Measurements from ENCODE around the gene LRRC4C.

LRRC4C gene

GRCh38 chr11:41497974-41498373, 38.5 kb upstream of the LRRC4C start:
- H3K4me2 ChIP-seq (ENCODE audit: low read length) = no peak overlapping the region
- H3K9me3 ChIP-seq (ENCODE audit: insufficient read depth, low read depth, low read length) = no peaks in the 10 kb centered on the region
- no peak overlapping the region for H3K14ac ChIP-seq (ENCODE audit: low read length)
- H2BK5ac ChIP-seq (ENCODE audit: low read depth, low read length, poor library complexity) = no peak overlapping the region
- no peak overlapping the region for H3K27ac ChIP-seq (ENCODE audit: low read depth, low read length)
- no peaks in the 10 kb centered on the region for H3K79me1 ChIP-seq (ENCODE audit: low read length)
- H3K4me1 ChIP-seq (ENCODE audit: control insufficient read depth in 1 of 2, insufficient read depth in 2 of 2, low read length in 2 of 2) = no peaks in the 10 kb centered on the region
- no peak overlapping the region for H3K18ac ChIP-seq (ENCODE audit: low read length)
- WGBS (ENCODE audit: extremely low coverage, insufficient coverage, insufficient read length) = no CpG with 5 or more reads among the region's 2 CpGs
- H4K8ac ChIP-seq (ENCODE audit: low read depth, low read length) = no peak overlapping the region
- H4K91ac ChIP-seq (ENCODE audit: low read depth, low read length) = no peak overlapping the region
- H4K12ac ChIP-seq (ENCODE audit: low read depth, low read length) = no peak overlapping the region
- no peaks in the 10 kb centered on the region for H3K27me3 ChIP-seq (ENCODE audit: insufficient read depth, low read length)
- no peak overlapping the region for H3K4ac ChIP-seq (ENCODE audit: low read depth, low read length)
- no peaks in the 10 kb centered on the region for H3K36me3 ChIP-seq (ENCODE audit: control insufficient read depth in 1 of 2, insufficient read depth in 2 of 2, low read length in 2 of 2)
- no peak overlapping the region for H2AK5ac ChIP-seq (ENCODE audit: low read length)
- no peak overlapping the region for H3K9ac ChIP-seq (ENCODE audit: low read length)
- no peak overlapping the region for H2BK120ac ChIP-seq (ENCODE audit: insufficient read depth, low read length, poor library complexity)
- no peaks in the 10 kb centered on the region for H3K79me2 ChIP-seq (ENCODE audit: control insufficient read depth, insufficient read depth, low read length, poor library complexity)
- H2BK12ac ChIP-seq (ENCODE audit: low read length) = no peak overlapping the region
- no peak overlapping the region for H2AFZ ChIP-seq (ENCODE audit: insufficient read depth, low read length, poor library complexity)
- DNase-seq = no peak
- no peak overlapping the region for H3K23ac ChIP-seq (ENCODE audit: low read length)
- no peak overlapping the region for H3K4me3 ChIP-seq (ENCODE audit: low read depth, low read length)

DNA sequence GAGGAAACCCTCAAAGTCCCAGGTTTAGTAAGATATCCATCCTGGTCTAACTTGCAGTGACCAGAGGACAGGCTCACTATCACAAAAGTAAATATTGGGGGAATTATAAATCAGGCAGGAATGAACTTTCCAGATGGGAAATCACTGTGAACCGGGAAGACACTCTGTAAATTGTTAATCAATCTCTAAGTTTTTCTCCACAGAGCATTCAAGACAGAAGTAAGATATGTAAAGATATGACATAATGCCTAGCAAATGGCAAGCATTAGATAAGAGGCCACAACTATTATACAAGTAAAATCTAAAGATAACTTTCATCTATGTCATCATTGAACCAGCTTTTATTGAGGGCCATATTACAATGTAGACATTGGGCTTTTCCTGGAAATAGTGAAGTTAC, 35.3 kb upstream of the LRRC4C start:
- WGBS (ENCODE audit: extremely low coverage, insufficient coverage, insufficient read length) = no CpG with 5 or more reads among the region's 1 CpG
- no peak overlapping the region for H3K4ac ChIP-seq (ENCODE audit: low read depth, low read length)

DNA sequence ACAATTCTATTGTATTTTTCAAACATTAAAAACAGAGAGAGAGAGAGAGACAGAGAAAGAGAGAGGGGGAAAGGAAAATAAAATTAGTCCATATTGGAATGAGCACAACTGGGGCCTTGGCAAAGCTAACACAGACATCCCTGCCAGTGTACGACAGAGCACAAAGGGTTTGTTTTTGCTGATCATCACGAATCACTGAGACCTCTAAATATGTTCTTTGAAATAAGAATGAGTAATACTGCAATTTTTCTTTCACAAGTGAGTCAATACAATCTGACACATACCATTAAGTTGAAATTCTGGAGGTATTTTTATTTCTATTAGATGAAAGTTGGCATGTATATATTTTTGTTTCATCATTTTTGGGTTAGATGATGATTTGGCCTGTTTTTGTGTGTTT, 27.0 kb upstream of the LRRC4C start:
- Histone ChIP-seq H3K27ac (ENCODE audit: low read depth, low read length) (no peak overlapping the region), H3K4ac (ENCODE audit: low read depth, low read length) (no peak overlapping the region), H3K36me3 (ENCODE audit: control insufficient read depth in 1 of 2, insufficient read depth in 2 of 2, low read length in 2 of 2) (no peaks in the 10 kb centered on the region), H2BK120ac (ENCODE audit: insufficient read depth, low read length, poor library complexity) (no peak overlapping the region), H4K91ac (ENCODE audit: low read depth, low read length) (no peak overlapping the region), H3K27me3 (ENCODE audit: insufficient read depth, low read length) (no peaks in the 10 kb centered on the region), H2AK5ac (ENCODE audit: low read length) (no peak overlapping the region), H2BK5ac (ENCODE audit: low read depth, low read length, poor library complexity) (no peak overlapping the region), H4K12ac (ENCODE audit: low read depth, low read length) (no peak overlapping the region), H3K9me3 (ENCODE audit: insufficient read depth, low read depth, low read length) (no peaks in the 10 kb centered on the region), H3K79me2 (ENCODE audit: control insufficient read depth, insufficient read depth, low read length, poor library complexity) (no peaks in the 10 kb centered on the region), H2AFZ (ENCODE audit: insufficient read depth, low read length, poor library complexity) (no peak overlapping the region), H3K4me3 (ENCODE audit: low read depth, low read length) (no peak overlapping the region), H3K23ac (ENCODE audit: low read length) (no peak overlapping the region), H2BK12ac (ENCODE audit: low read length) (no peak overlapping the region), H3K4me1 (ENCODE audit: control insufficient read depth in 1 of 2, insufficient read depth in 2 of 2, low read length in 2 of 2) (no peaks in the 10 kb centered on the region), H4K8ac (ENCODE audit: low read depth, low read length) (no peak overlapping the region), H3K79me1 (ENCODE audit: low read length) (no peaks in the 10 kb centered on the region), H3K4me2 (ENCODE audit: low read length) (no peak overlapping the region), H3K14ac (ENCODE audit: low read length) (no peak overlapping the region), H3K18ac (ENCODE audit: low read length) (no peak overlapping the region), H3K9ac (ENCODE audit: low read length) (no peak overlapping the region)
- DNase-seq = no peak
- no CpG with 5 or more reads among the region's 2 CpGs for WGBS (ENCODE audit: extremely low coverage, insufficient coverage, insufficient read length)

More for the DNA sequence above, 35.3 kb upstream of the LRRC4C start:
- H3K18ac ChIP-seq (ENCODE audit: low read length) = no peak overlapping the region
- H3K4me1 ChIP-seq (ENCODE audit: control insufficient read depth in 1 of 2, insufficient read depth in 2 of 2, low read length in 2 of 2) = no peaks in the 10 kb centered on the region
- H2AK5ac ChIP-seq (ENCODE audit: low read length) = no peak overlapping the region
- no peaks in the 10 kb centered on the region for H3K9me3 ChIP-seq (ENCODE audit: insufficient read depth, low read depth, low read length)
- H3K4me2 ChIP-seq (ENCODE audit: low read length) = no peak overlapping the region
- H3K79me1 ChIP-seq (ENCODE audit: low read length) = no peaks in the 10 kb centered on the region
- H2BK5ac ChIP-seq (ENCODE audit: low read depth, low read length, poor library complexity) = no peak overlapping the region
- no peak overlapping the region for H3K14ac ChIP-seq (ENCODE audit: low read length)
- no peak overlapping the region for H3K23ac ChIP-seq (ENCODE audit: low read length)
- H3K27me3 ChIP-seq (ENCODE audit: insufficient read depth, low read length) = no peaks in the 10 kb centered on the region
- H3K36me3 ChIP-seq (ENCODE audit: control insufficient read depth in 1 of 2, insufficient read depth in 2 of 2, low read length in 2 of 2) = no peaks in the 10 kb centered on the region
- no peak overlapping the region for H2BK12ac ChIP-seq (ENCODE audit: low read length)
- H3K4me3 ChIP-seq (ENCODE audit: low read depth, low read length) = no peak overlapping the region
- H3K79me2 ChIP-seq (ENCODE audit: control insufficient read depth, insufficient read depth, low read length, poor library complexity) = no peaks in the 10 kb centered on the region
- H4K91ac ChIP-seq (ENCODE audit: low read depth, low read length) = no peak overlapping the region
- no peak overlapping the region for H4K8ac ChIP-seq (ENCODE audit: low read depth, low read length)
- no peak overlapping the region for H3K9ac ChIP-seq (ENCODE audit: low read length)
- no peak overlapping the region for H2AFZ ChIP-seq (ENCODE audit: insufficient read depth, low read length, poor library complexity)
- H4K12ac ChIP-seq (ENCODE audit: low read depth, low read length) = no peak overlapping the region
- DNase-seq = no peak
- no peak overlapping the region for H3K27ac ChIP-seq (ENCODE audit: low read depth, low read length)
- no peak overlapping the region for H2BK120ac ChIP-seq (ENCODE audit: insufficient read depth, low read length, poor library complexity)

DNA sequence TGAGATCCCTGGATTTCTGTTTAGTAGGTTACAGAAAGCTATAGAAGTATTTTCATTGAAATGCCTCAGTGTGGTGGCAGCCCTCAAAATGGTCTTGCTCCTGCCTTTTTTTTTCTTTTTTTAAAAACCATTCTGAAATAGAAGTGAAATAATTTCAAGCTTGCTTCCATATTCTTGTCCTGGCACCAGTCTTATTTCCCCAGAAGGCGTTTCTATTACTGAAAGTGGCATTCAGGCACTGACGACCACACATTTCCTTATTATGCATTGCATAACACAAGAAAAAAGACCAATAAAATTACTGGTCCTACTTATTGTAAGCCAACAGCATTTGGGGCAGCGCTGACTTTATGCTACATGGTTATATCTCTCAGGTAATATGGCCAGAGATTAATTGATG, 24.5 kb upstream of the LRRC4C start:
- H3K14ac ChIP-seq (ENCODE audit: low read length) = no peak overlapping the region
- no peak overlapping the region for H3K9ac ChIP-seq (ENCODE audit: low read length)
- no peaks in the 10 kb centered on the region for H3K9me3 ChIP-seq (ENCODE audit: insufficient read depth, low read depth, low read length)
- H3K36me3 ChIP-seq (ENCODE audit: control insufficient read depth in 1 of 2, insufficient read depth in 2 of 2, low read length in 2 of 2) = no peaks in the 10 kb centered on the region
- no peak overlapping the region for H3K27ac ChIP-seq (ENCODE audit: low read depth, low read length)
- no peak overlapping the region for H3K4ac ChIP-seq (ENCODE audit: low read depth, low read length)
- H2BK120ac ChIP-seq (ENCODE audit: insufficient read depth, low read length, poor library complexity) = no peak overlapping the region
- no peak overlapping the region for H3K4me2 ChIP-seq (ENCODE audit: low read length)
- no peaks in the 10 kb centered on the region for H3K4me1 ChIP-seq (ENCODE audit: control insufficient read depth in 1 of 2, insufficient read depth in 2 of 2, low read length in 2 of 2)
- H3K23ac ChIP-seq (ENCODE audit: low read length) = no peak overlapping the region
- no peak for DNase-seq
- no peaks in the 10 kb centered on the region for H3K79me1 ChIP-seq (ENCODE audit: low read length)
- no peak overlapping the region for H2BK12ac ChIP-seq (ENCODE audit: low read length)
- H3K4me3 ChIP-seq (ENCODE audit: low read depth, low read length) = no peak overlapping the region
- no peak overlapping the region for H2AFZ ChIP-seq (ENCODE audit: insufficient read depth, low read length, poor library complexity)
- no peak overlapping the region for H2AK5ac ChIP-seq (ENCODE audit: low read length)
- H4K12ac ChIP-seq (ENCODE audit: low read depth, low read length) = no peak overlapping the region
- no peaks in the 10 kb centered on the region for H3K27me3 ChIP-seq (ENCODE audit: insufficient read depth, low read length)
- H4K8ac ChIP-seq (ENCODE audit: low read depth, low read length) = no peak overlapping the region
- H3K79me2 ChIP-seq (ENCODE audit: control insufficient read depth, insufficient read depth, low read length, poor library complexity) = no peaks in the 10 kb centered on the region
- WGBS (ENCODE audit: extremely low coverage, insufficient coverage, insufficient read length) = no CpG with 5 or more reads among the region's 3 CpGs
- H2BK5ac ChIP-seq (ENCODE audit: low read depth, low read length, poor library complexity) = no peak overlapping the region
- H4K91ac ChIP-seq (ENCODE audit: low read depth, low read length) = no peak overlapping the region
- H3K18ac ChIP-seq (ENCODE audit: low read length) = no peak overlapping the region
